AG09309 (cell line): Measurements from ENCODE around the gene TEX29.

ENCODE experiments used
- DNase-seq: peaks from one replicate; pipeline ENCODE4 v3.0.0-alpha.2; 2010; ENCODE audit warnings: low read depth
- H3K4me3 ChIP-seq: 2 replicates; pipeline ENCODE4 v1.5.1; 2011; ENCODE audit warnings: mild to moderate bottlenecking, low read depth, low read length, moderate library complexity; ENCODE audit not compliant: control insufficient read depth
- TF ChIP-seq, protein P1 (sequence below): IDR thresholded peaks from 2 replicates; pipeline ENCODE4 v1.5.1; 2011; ENCODE audit warnings: mild to moderate bottlenecking, low read depth, low read length, inconsistent platforms; ENCODE audit not compliant: insufficient read depth, control insufficient read depth; ENCODE audit errors: missing control alignments

The TEX29 gene

GRCh38 chr13:111382877-111383276, 62.4 kb downstream of the TEX29 start:
- no peak for DNase-seq
- H3K4me3 ChIP-seq: no peak overlapping the region
- TF ChIP-seq, protein P1, sequence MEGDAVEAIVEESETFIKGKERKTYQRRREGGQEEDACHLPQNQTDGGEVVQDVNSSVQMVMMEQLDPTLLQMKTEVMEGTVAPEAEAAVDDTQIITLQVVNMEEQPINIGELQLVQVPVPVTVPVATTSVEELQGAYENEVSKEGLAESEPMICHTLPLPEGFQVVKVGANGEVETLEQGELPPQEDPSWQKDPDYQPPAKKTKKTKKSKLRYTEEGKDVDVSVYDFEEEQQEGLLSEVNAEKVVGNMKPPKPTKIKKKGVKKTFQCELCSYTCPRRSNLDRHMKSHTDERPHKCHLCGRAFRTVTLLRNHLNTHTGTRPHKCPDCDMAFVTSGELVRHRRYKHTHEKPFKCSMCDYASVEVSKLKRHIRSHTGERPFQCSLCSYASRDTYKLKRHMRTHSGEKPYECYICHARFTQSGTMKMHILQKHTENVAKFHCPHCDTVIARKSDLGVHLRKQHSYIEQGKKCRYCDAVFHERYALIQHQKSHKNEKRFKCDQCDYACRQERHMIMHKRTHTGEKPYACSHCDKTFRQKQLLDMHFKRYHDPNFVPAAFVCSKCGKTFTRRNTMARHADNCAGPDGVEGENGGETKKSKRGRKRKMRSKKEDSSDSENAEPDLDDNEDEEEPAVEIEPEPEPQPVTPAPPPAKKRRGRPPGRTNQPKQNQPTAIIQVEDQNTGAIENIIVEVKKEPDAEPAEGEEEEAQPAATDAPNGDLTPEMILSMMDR: no peak

- no peak for DNase-seq
- TF ChIP-seq, protein P1: no peak
- H3K4me3 ChIP-seq: no peak overlapping the region
Measured at GRCh38 chr13:111383591-111384440, 63.4 kb downstream of the TEX29 start.

DNA sequence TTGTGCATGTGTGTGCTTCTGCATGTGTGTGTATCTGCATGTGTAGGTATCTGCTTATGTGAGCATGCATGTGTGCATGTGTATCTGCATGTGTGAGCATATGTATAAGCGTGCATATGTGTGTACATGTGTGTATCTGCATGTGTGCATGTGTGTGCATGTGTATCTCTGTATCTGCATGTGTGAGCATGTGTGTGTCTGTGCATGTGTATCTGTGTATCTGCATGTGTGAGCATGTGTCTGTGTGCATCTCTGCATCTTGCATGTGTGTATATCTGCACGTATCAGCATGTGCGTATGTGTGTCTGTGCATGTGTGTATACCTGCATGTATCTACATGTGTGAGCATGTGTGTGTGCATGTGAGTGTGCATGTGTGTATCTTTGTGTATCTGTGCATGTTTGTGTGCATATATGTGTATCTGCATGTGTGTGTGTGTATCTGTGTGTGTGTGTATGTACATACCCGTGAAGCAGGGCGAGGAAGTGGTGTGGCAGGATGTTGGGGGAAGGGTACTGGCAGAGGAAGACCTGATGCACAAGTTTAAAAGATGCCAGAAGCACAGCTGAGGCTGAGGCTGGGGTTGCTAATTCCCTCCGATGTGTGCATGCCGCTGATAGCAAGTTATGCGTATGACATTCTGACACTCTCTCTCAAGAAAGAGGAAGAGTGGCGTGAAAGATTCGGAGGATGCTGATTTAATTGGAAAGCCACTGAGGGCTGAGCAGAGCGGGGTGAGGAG, 64.2 kb downstream of the TEX29 start:
- no peak overlapping the region for H3K4me3 ChIP-seq
- DNase-seq: no peak
- TF ChIP-seq, protein P1: no peak

- TF ChIP-seq, protein P1: no peak
- H3K4me3 ChIP-seq: no peak overlapping the region
- DNase-seq: no peak
Measured at GRCh38 chr13:111385183-111385857, 64.9 kb downstream of the TEX29 start.

- TF ChIP-seq, protein P1: no peak
- H3K4me3 ChIP-seq: no peak overlapping the region
- no peak for DNase-seq
Measured at GRCh38 chr13:111387026-111387871, 66.8 kb downstream of the TEX29 start.
